K562 (cell line): Measurements from ENCODE around the gene SLC16A14.

Experiments used
- CTCF ChIP-seq, 3 experiments: IDR thresholded peaks in 2 of 3; conservative IDR thresholded peaks in 1 of 3; 2 replicates each; pipeline ENCODE4 v1.5.1; 2011 to 2012; ENCODE audit warnings: low read length in 3 of 3, mild to moderate bottlenecking in 3 of 3, control low read depth in 2 of 3, improper control_type of control experiment in 1 of 3, inconsistent platforms in 1 of 3, low read depth in 1 of 3, mixed read lengths in 1 of 3, moderate library complexity in 1 of 3; ENCODE audit not compliant: insufficient read depth in 2 of 3
- GATAD2A ChIP-seq: fragments of 450-650 bp; IDR thresholded peaks from 2 replicates; pipeline ENCODE4 v1.6.1; 2017

GRCh38 chr2:230023313-230023712, 45.4 kb downstream of the SLC16A14 start:
- TF ChIP-seq CTCF (IDR thresholded peaks at IDR 0.05 in 2 of 3, conservative IDR thresholded peaks at IDR 0.05 in 1 of 3; ENCODE audit: insufficient read depth in 2 of 3, low read depth in 1 of 3, low read length in 3 of 3): no peak
- TF ChIP-seq GATAD2A: no peak
